Prostate gland (tissue), 2 donors: ENCODE measurements around the gene LYG1.

Source experiments
- POLR2A ChIP-seq: fragments of 450-650 bp; IDR thresholded peaks from one replicate; pipeline ENCODE4 v1.6.1; 2016; ENCODE audit warnings: antibody characterized with exemption, mild to moderate bottlenecking
- TF ChIP-seq, protein P1 (sequence below), 4 experiments: fragments of 200-600 bp in 2 of 4; fragments of 450-650 bp in 2 of 4; sonication (generic) in 2 of 4; IDR thresholded peaks; 1 replicate in 3 of 4; 2 replicates in 1 of 4; pipeline ENCODE4 v1.5.1; 2016 to 2019; ENCODE audit warnings: antibody characterized with exemption in 4 of 4, mild to moderate bottlenecking in 2 of 4, moderate library complexity in 2 of 4

DNA sequence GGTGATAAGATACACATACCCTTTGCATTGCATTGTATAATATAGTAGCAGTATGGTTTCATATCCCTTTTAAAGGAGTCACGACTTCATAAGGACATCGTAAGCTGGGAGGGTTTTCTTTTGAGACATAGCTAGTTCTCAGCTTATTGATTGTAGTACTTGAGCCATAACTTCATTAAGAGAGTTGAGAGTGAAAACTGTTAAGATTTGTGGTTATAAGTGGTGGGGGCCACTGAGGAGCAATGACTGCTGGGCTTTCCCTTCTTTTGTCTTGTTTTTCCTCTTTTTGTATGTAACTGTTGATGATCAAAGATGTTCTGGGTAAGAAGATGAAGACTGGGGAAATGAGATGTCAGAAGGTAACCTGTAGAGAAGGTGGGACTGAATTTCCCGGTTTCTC, 47.2 kb upstream of the LYG1 start:
- TF ChIP-seq, protein P1, sequence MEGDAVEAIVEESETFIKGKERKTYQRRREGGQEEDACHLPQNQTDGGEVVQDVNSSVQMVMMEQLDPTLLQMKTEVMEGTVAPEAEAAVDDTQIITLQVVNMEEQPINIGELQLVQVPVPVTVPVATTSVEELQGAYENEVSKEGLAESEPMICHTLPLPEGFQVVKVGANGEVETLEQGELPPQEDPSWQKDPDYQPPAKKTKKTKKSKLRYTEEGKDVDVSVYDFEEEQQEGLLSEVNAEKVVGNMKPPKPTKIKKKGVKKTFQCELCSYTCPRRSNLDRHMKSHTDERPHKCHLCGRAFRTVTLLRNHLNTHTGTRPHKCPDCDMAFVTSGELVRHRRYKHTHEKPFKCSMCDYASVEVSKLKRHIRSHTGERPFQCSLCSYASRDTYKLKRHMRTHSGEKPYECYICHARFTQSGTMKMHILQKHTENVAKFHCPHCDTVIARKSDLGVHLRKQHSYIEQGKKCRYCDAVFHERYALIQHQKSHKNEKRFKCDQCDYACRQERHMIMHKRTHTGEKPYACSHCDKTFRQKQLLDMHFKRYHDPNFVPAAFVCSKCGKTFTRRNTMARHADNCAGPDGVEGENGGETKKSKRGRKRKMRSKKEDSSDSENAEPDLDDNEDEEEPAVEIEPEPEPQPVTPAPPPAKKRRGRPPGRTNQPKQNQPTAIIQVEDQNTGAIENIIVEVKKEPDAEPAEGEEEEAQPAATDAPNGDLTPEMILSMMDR (IDR thresholded peaks at IDR 0.05), result no peak
- no peak for TF ChIP-seq POLR2A
